Neural cell (in vitro differentiated cells): ENCODE results near the gene LRRC1. TPM values are rescaled to one million over a fixed set of nuclear protein-coding genes. Genes with fewer than 3 reads are reported as not detected.

Source experiments
- H2AFZ ChIP-seq: fragments of 200-600, 300-800 bp; sonication (generic), shearing (Covaris generic); 2 replicates; pipeline ENCODE4 v1.6.0; 2014; ENCODE audit warnings: low read depth, mild to moderate bottlenecking, antibody characterized with exemption, low read length, moderate library complexity
- H3F3A ChIP-seq: fragments of 200-600 bp; shearing (Covaris generic); 2 replicates; pipeline ENCODE4 v1.6.1; 2016; ENCODE audit warnings: mild to moderate bottlenecking, moderate library complexity, mixed read lengths, antibody characterized with exemption, low read length; ENCODE audit not compliant: insufficient read depth, poor library complexity, severe bottlenecking
- H3K27ac ChIP-seq: fragments of 200-600, 300-800 bp; sonication (generic), shearing (Covaris generic); 2 replicates; pipeline ENCODE4 v1.5.1; 2014; ENCODE audit warnings: mild to moderate bottlenecking, low read length, moderate library complexity
- H3K27me3 ChIP-seq: fragments of 300-800, 200-600 bp; sonication (generic), shearing (Covaris generic); 2 replicates; pipeline ENCODE4 v1.6.0; 2014; ENCODE audit warnings: mild to moderate bottlenecking, low read depth, low read length, moderate library complexity; ENCODE audit not compliant: insufficient read depth
- H3K36me3 ChIP-seq: fragments of 300-800, 200-600 bp; sonication (generic), shearing (Covaris generic); 2 replicates; pipeline ENCODE4 v1.5.1; 2014; ENCODE audit warnings: mild to moderate bottlenecking, antibody characterized with exemption, low read length, moderate library complexity; ENCODE audit not compliant: insufficient read depth
- H3K4me2 ChIP-seq: fragments of 300-800, 200-600 bp; sonication (generic), shearing (Covaris generic); 2 replicates; pipeline ENCODE4 v1.6.0; 2014; ENCODE audit warnings: mild to moderate bottlenecking, low read length
- H3K4me3 ChIP-seq: fragments of 300-800, 200-600 bp; sonication (generic), shearing (Covaris generic); 2 replicates; pipeline ENCODE4 v1.5.1; 2014; ENCODE audit warnings: mild to moderate bottlenecking, low read length, moderate library complexity
- H3K79me2 ChIP-seq: fragments of 200-600 bp; shearing (Covaris generic); replicated peaks from 2 replicates; pipeline ENCODE4 v1.6.0; 2014; ENCODE audit warnings: mild to moderate bottlenecking, low read length, moderate library complexity; ENCODE audit not compliant: insufficient read depth
- H3K9ac ChIP-seq: fragments of 300-800, 200-600 bp; sonication (generic), shearing (Covaris generic); 2 replicates; pipeline ENCODE4 v1.6.1; 2016; ENCODE audit warnings: mild to moderate bottlenecking, low read length, mixed read lengths
- H3K9me2 ChIP-seq: fragments of 200-600 bp; shearing (Covaris generic); 2 replicates; pipeline ENCODE4 v1.6.1; 2016; ENCODE audit warnings: mild to moderate bottlenecking, low read length, mixed read lengths; ENCODE audit not compliant: insufficient read depth
- H3K9me3 ChIP-seq: fragments of 200-600, 300-800 bp; sonication (generic), shearing (Covaris generic); 2 replicates; pipeline ENCODE4 v1.6.1; 2016; ENCODE audit warnings: mild to moderate bottlenecking, mixed run types, low read length, moderate library complexity, mixed read lengths
- H4K20me1 ChIP-seq: fragments of 200-600 bp; shearing (Covaris generic); 2 replicates; pipeline ENCODE4 v1.6.1; 2016; ENCODE audit warnings: mild to moderate bottlenecking, mixed run types; ENCODE audit not compliant: insufficient read depth
- EP300 ChIP-seq: fragments of 450-650 bp; conservative IDR thresholded peaks from 2 replicates; pipeline ENCODE4 v1.6.1; 2014; ENCODE audit warnings: antibody characterized with exemption, mild to moderate bottlenecking, moderate library complexity; ENCODE audit not compliant: poor library complexity, severe bottlenecking
- EZH2 ChIP-seq: fragments of 200-600, 300-800 bp; shearing (Covaris generic), sonication (generic); IDR thresholded peaks from 2 replicates; pipeline ENCODE4 v1.6.1; 2014; ENCODE audit warnings: antibody characterized with exemption, low read length, borderline replicate concordance, mild to moderate bottlenecking; ENCODE audit not compliant: insufficient read depth, poor library complexity, severe bottlenecking
- MXI1 ChIP-seq: fragments of 450-650 bp; conservative IDR thresholded peaks from 2 replicates; pipeline ENCODE4 v1.6.1; 2014; ENCODE audit warnings: antibody characterized with exemption, mild to moderate bottlenecking; ENCODE audit not compliant: poor library complexity, severe bottlenecking
- POLR2AphosphoS5 ChIP-seq: IDR thresholded peaks from 2 replicates; pipeline ENCODE4 v1.6.1; 2012
- RAD21 ChIP-seq: fragments of 450-650 bp; conservative IDR thresholded peaks from 2 replicates; pipeline ENCODE4 v1.6.1; 2014; ENCODE audit warnings: antibody characterized with exemption, mild to moderate bottlenecking, moderate library complexity
- REST ChIP-seq: IDR thresholded peaks from 2 replicates; pipeline ENCODE4 v1.6.1; 2012; ENCODE audit warnings: borderline replicate concordance
- SMC3 ChIP-seq: fragments of 450-650 bp; conservative IDR thresholded peaks from 2 replicates; pipeline ENCODE4 v1.6.1; 2014; ENCODE audit warnings: antibody characterized with exemption, mild to moderate bottlenecking, moderate library complexity; ENCODE audit not compliant: poor library complexity
- TAF1 ChIP-seq: IDR thresholded peaks from 2 replicates; pipeline ENCODE4 v1.6.1; 2012; ENCODE audit warnings: low read depth
- polyA plus RNA-seq: library from polyadenylated mRNA; depleted of rRNA; stranded (reverse); fragments of >200 nt; gene quantifications from 2 replicates; pipeline ENCODE4 v1.2.3, GENCODE V29; 2014
- TF ChIP-seq, protein P1 (sequence below): fragments of 450-650 bp; IDR thresholded peaks from 2 replicates; pipeline ENCODE4 v1.5.1; 2014; ENCODE audit warnings: antibody characterized with exemption, mild to moderate bottlenecking, moderate library complexity; ENCODE audit not compliant: poor library complexity, severe bottlenecking

The LRRC1 gene
- polyA plus RNA-seq, 1 donor from 2014 or later, result 21.2 TPM

DNA sequence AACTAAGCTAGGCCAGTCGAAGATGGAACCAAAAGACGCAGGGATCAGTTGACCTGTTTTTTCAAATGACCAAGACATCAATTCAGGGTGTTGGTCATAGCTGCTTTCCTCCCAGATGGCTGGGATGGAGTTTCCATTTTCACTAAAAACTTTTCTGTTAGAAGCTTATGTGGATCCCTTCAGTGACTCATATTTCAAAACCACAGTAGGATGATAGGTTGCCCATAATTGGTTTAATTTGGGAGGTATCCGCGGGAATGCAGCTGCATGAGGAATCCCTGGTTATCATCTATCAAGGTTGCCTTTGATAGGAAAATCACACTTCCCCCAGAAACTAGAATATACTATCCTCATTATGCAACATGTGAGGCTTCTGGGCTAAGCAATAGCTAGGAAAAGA, 165.5 kb downstream of the LRRC1 start:
- no peaks in the 10 kb centered on the region for H3K9me2 ChIP-seq
- H3K4me2 ChIP-seq, result no peak overlapping the region
- no peak overlapping the region for H2AFZ ChIP-seq
- no peaks in the 10 kb centered on the region for H3K79me2 ChIP-seq
- no peaks in the 10 kb centered on the region for H4K20me1 ChIP-seq
- no peaks in the 10 kb centered on the region for H3K27me3 ChIP-seq
- H3K9ac ChIP-seq, result no peak overlapping the region
- no peak overlapping the region for H3K27ac ChIP-seq
- TF ChIP-seq TAF1, result no peak
- TF ChIP-seq POLR2AphosphoS5, result no peak
- TF ChIP-seq SMC3, result no peak
- TF ChIP-seq MXI1, result no peak
- no peak for TF ChIP-seq REST
- no peak for TF ChIP-seq EP300
- TF ChIP-seq, protein P1, sequence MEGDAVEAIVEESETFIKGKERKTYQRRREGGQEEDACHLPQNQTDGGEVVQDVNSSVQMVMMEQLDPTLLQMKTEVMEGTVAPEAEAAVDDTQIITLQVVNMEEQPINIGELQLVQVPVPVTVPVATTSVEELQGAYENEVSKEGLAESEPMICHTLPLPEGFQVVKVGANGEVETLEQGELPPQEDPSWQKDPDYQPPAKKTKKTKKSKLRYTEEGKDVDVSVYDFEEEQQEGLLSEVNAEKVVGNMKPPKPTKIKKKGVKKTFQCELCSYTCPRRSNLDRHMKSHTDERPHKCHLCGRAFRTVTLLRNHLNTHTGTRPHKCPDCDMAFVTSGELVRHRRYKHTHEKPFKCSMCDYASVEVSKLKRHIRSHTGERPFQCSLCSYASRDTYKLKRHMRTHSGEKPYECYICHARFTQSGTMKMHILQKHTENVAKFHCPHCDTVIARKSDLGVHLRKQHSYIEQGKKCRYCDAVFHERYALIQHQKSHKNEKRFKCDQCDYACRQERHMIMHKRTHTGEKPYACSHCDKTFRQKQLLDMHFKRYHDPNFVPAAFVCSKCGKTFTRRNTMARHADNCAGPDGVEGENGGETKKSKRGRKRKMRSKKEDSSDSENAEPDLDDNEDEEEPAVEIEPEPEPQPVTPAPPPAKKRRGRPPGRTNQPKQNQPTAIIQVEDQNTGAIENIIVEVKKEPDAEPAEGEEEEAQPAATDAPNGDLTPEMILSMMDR, result no peak
- TF ChIP-seq EZH2, result no peak
- no peak for TF ChIP-seq RAD21
- no peaks in the 10 kb centered on the region for H3K9me3 ChIP-seq
- no peaks in the 10 kb centered on the region for H3K36me3 ChIP-seq
- H3F3A ChIP-seq, result no peaks in the 10 kb centered on the region
- H3K4me3 ChIP-seq, result no peak overlapping the region

- Histone ChIP-seq H3K79me2 (no peaks in the 10 kb centered on the region), H3K9ac (no peak overlapping the region), H3K4me2 (no peak overlapping the region), H3K9me2 (no peaks in the 10 kb centered on the region), H3K36me3 (no peaks in the 10 kb centered on the region), H3K27me3 (no peaks in the 10 kb centered on the region), H3F3A (no peaks in the 10 kb centered on the region), H2AFZ (no peak overlapping the region), H3K4me3 (no peak overlapping the region), H3K27ac (no peak overlapping the region), H3K9me3 (no peaks in the 10 kb centered on the region), H4K20me1 (no peaks in the 10 kb centered on the region)
- TF ChIP-seq, protein P1, result no peak
Measured at GRCh38 chr6:53961679-53962370, 167.0 kb downstream of the LRRC1 start.
